ENCODE results near the gene HOMER1.

Gene HOMER1

GRCh38 chr5:79407591-79407990 lies 106.3 kb downstream of the HOMER1 start:
- in situ Hi-C loops (cut with HindIII; ENCODE audit: low pct_ligation_motif_present, low sequenced_read_pairs), result no loop called here
- H3K4me3 ChIP-seq (ENCODE audit: low read depth, low read length), result no peak overlapping the region

GRCh38 chr5:79401216-79401615 lies 112.7 kb downstream of the HOMER1 start:
- in situ Hi-C loops (cut with HindIII; ENCODE audit: low pct_ligation_motif_present, low sequenced_read_pairs), result no loop called here
- TF ChIP-seq CTCF (IDR thresholded peaks at IDR 0.05; ENCODE audit: low read depth, low read length, missing control alignments), result no peak
- Histone ChIP-seq H3K27me3 (replicated peaks) (no peaks in the 10 kb centered on the region), H3K27ac (no peak overlapping the region), H3K4me3 (ENCODE audit: low read depth, low read length) (no peak overlapping the region), H3K36me3 (replicated peaks) (no peaks in the 10 kb centered on the region)
- DNase-seq, result no peak

More at GRCh38 chr5:79407591-79407990, 106.3 kb downstream of the HOMER1 start:
- no peak for DNase-seq
- H3K36me3 ChIP-seq (replicated peaks), result no peaks in the 10 kb centered on the region
- no peak for TF ChIP-seq CTCF (IDR thresholded peaks at IDR 0.05; ENCODE audit: low read depth, low read length, missing control alignments)
- H3K27ac ChIP-seq, result no peak overlapping the region
- H3K27me3 ChIP-seq (replicated peaks), result no peaks in the 10 kb centered on the region

- no peak for TF ChIP-seq CTCF (IDR thresholded peaks at IDR 0.05; ENCODE audit: low read depth, low read length, missing control alignments)
- in situ Hi-C loops (cut with HindIII; ENCODE audit: low pct_ligation_motif_present, low sequenced_read_pairs), result no loop called here
Observed at GRCh38 chr5:79399046-79399445, 114.9 kb downstream of the HOMER1 start.

GRCh38 chr5:79397080-79397479 lies 116.9 kb downstream of the HOMER1 start:
- in situ Hi-C loops (cut with HindIII; ENCODE audit: low pct_ligation_motif_present, low sequenced_read_pairs), result no loop called here
- no peak overlapping the region for H3K4me3 ChIP-seq (ENCODE audit: low read depth, low read length)
- TF ChIP-seq CTCF (IDR thresholded peaks at IDR 0.05; ENCODE audit: low read depth, low read length, missing control alignments), result no peak
- no peak for DNase-seq
- no peaks in the 10 kb centered on the region for H3K27me3 ChIP-seq (replicated peaks)
- no peaks in the 10 kb centered on the region for H3K36me3 ChIP-seq (replicated peaks)
- no peak overlapping the region for H3K27ac ChIP-seq

More at GRCh38 chr5:79399046-79399445, 114.9 kb downstream of the HOMER1 start:
- Histone ChIP-seq H3K4me3 (ENCODE audit: low read depth, low read length) (no peak overlapping the region), H3K27ac (no peak overlapping the region), H3K27me3 (replicated peaks) (no peaks in the 10 kb centered on the region), H3K36me3 (replicated peaks) (no peaks in the 10 kb centered on the region)
- no peak for DNase-seq

- no peak for TF ChIP-seq CTCF (IDR thresholded peaks at IDR 0.05; ENCODE audit: low read depth, low read length, missing control alignments)
- peak; percentile 22 for DNase-seq
- Histone ChIP-seq H3K27ac (no peak overlapping the region), H3K4me3 (ENCODE audit: low read depth, low read length) (no peak overlapping the region), H3K36me3 (replicated peaks) (no peaks in the 10 kb centered on the region), H3K27me3 (replicated peaks) (no peaks in the 10 kb centered on the region)
- in situ Hi-C loops (cut with HindIII; ENCODE audit: low pct_ligation_motif_present, low sequenced_read_pairs), result no loop called here
Observed at GRCh38 chr5:79396265-79396664, 117.7 kb downstream of the HOMER1 start.

GRCh38 chr5:79395296-79395695 lies 118.6 kb downstream of the HOMER1 start:
- Histone ChIP-seq H3K27me3 (replicated peaks) (no peaks in the 10 kb centered on the region), H3K36me3 (replicated peaks) (no peaks in the 10 kb centered on the region), H3K4me3 (ENCODE audit: low read depth, low read length) (no peak overlapping the region), H3K27ac (no peak overlapping the region)
- no peak for DNase-seq
- TF ChIP-seq CTCF (IDR thresholded peaks at IDR 0.05; ENCODE audit: low read depth, low read length, missing control alignments), result no peak
- in situ Hi-C loops (cut with HindIII; ENCODE audit: low pct_ligation_motif_present, low sequenced_read_pairs), result no loop called here

Measured in brain microvascular endothelial cell (primary cell).